Measurements from ENCODE around the gene TSPEAR.
A peak's percentile ranks its signal among the peaks of the same experiment; 100 is the strongest.
"Not testable (repeated sequence)": the region's sequence is repeated elsewhere in the genome, so short reads cannot be mapped to it uniquely, and the experiment has no call there.

Gene TSPEAR

DNA sequence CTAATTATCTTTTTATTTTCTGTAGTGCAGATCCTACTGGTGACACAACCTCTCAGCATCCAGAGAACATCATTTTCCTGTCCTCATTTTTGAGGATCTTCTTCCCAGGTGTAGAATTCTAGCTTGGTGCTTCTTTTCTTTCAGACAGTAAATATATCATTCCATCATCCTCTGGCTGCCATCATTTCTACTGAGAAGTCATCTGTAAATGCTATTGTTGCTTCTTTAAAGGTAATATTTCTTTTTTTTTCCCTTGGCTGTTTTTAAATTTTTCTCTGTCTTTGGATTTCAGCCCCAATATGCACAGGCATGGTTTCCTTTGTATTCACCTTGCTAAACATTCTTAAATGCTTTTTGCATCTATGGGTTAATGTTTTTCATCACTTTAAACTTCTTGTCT is 87.8 kb downstream of the TSPEAR start:
- no peak for DNase-seq

DNA sequence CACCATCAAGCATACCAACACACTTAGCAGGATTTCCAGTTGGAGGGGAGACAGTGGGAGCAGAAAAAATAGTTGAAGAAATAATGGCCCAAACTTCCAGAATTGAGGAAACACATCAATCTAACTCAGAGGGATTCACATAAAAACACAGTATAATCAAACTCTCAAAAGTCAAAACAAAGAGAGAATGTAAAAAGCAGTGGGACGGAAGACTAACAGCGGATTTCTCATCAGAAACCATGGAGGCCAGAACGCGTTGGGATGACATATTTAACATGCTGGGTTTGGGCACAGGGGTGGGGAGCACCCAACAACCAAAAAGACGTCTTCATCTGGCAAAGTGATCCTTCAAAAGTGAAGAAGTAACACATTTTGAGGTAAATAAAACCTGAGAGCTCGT is 91.5 kb downstream of the TSPEAR start:
- DNase-seq = no peak

DNA sequence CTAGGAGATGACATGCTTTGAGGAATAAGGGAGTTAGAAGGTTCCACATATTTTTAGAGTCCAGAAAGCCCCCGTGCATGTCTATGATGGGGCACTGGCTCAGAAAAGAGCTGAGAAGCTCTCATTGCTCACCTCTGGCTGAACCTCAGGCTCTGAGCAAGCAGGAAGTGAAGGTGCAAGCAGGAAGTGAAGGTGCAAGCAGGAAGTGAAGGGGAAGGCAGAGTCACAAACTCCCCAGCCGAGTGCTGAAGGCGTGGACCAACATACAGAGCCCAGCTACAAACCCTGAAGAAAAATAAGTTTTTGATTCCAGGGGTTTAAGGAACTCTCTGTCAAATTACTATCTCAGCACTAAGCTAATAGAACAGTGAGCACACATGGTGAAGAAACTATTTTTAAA is 92.5 kb downstream of the TSPEAR start:
- no peak for DNase-seq

DNA sequence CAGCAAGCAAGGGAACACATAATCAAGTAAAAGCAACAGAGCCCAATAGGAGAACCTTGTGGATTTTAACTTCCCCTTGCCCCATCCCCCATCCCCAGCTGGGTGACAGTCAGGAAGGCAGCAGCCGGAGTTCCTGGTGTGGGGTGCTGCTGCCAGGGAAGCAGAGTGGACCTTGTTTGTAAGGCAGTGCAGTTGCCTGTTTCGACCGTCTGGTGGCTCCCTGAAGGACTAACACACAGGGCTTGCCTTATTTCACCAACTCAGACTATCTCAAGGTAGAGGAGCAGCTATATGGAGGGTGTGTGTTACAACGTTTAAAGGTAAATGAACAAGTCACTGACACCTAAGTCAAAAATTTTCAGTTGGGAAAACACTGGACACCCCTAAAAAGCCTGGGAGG is 92.9 kb downstream of the TSPEAR start:
- peak; percentile 56 for DNase-seq

DNA sequence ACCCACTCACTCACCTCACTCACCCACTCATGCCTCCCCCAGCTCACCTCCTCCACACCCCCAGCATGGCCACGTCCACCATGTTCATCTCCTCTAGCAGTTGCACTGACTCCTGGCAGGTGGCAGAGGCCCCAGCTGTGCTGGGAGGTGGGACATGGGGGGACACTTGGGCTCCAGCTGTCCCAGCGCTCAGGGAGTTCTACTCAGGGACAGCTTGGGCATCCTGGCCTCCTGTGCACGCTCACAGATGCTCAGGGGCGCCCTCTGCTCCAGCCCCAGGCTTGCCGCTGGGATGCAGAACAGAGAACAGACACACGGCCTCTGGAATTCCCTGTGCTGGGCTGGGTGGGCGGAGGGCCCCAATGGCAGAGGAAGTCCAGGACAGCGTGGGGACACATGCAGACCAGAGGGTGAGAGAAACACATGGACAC is 94.3 kb downstream of the TSPEAR start:
- no peak for DNase-seq

DNA sequence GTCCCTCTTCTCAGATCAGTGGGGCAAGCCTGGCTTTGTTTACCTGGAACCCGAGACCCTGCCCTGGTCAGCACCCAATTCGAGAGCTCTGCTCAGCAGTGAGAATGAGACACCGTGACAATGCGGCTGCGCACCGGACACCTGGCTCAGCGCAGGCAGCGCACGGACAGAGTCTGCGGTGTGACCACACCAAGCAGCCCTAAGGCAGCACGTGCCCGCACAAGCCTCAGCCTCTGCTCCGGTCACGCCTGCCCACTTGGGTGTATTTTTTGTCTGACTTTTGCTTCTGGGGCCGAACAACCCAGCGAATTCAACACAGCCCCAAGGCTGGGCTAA is 94.8 kb downstream of the TSPEAR start:
- DNase-seq = no peak

DNA sequence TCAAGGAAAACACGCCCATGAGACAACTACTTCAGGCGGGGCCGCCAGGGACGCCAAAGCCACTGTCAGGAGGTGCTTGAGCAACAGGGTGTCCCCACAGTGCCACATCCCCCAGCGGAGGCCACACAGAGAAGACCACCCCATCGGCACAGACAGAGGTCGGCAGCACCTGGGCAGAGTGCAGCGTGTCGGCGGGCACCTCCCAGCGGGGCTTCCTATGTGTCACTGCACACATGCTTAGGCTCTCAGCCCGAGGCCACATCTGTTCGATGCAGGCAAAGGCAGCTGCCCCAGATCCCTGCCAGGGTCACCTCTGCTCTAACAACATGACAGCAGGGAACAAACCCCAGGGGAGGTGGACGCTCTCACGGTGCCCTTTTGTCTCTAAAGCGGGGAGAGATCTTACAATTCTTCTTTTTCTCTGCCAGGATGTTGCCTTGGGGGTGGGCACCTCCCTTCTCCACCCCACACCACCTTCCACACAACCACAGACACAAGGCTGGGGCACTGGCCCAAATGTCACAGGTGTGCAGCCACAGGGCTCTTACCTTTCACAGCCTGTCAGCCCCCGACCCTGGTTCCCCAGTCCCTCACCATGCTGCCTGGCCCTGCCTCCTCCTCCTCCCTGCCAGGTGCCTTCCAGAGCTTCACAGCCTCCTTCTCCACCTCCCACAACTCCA is 95.3 kb downstream of the TSPEAR start:
- no peak for DNase-seq

DNA sequence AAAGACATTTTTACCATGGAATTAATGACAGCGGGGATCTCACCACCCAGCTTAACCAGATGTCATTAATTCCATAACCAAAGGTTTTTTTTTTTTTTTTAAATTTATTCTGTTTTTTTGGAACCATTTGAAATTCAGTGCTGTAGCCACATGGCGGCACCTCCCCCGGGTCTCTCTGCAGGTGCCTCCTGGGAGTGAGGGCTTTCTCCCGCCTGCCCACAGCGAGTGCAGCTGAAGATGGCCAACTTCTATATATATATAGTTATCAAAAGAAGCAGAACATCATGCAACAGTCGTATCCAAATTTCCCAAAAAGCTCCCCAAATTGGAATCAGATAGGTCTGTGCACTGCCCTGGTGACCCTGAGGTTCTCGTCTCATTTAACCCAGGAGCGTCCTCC is 95.9 kb downstream of the TSPEAR start:
- DNase-seq = no peak

DNA sequence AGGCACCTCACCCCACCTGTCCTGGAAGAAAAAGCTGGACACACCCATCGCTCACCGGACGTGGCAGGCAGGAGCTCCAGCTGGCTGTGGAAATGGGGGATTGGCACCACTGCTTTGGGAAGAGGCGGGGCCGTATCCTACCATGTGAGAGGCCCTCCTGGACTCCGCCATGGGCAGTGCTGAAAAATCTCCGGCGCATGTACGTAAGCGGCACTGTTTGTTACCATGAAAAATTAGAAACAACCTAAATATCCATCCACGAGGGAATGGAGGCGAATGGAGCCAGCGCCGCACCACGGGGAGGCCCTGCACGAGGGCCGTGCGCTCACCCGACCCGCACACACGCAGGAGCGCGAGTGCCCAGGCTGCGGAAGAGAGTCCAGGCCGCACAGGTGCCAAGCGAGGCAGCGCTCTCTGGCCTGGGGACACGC is 96.4 kb downstream of the TSPEAR start:
- no peak for DNase-seq

DNA sequence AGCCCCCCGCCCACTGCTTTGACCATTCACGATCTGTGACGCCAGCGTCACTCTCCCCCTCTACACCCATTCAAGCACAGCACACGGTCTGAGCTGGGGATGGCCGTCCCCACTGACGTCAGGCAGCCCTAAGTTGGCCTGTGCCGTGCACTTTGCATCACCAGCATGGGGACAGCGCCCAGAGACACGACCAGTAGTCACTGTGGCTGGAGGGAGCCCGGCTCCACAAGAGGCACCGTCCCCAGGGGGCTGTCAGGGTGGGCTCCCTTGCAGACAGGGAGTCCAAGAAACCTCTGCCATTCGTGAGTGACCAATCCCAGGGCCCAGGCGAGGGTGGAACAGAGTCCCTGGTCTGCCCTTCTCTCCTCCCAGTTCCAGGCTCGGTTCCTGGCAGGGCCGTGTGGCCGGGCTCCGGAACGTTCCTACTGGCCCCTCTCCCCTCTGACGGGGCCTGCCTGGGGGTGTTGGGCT is 97.2 kb downstream of the TSPEAR start:
- no peak for DNase-seq

DNA sequence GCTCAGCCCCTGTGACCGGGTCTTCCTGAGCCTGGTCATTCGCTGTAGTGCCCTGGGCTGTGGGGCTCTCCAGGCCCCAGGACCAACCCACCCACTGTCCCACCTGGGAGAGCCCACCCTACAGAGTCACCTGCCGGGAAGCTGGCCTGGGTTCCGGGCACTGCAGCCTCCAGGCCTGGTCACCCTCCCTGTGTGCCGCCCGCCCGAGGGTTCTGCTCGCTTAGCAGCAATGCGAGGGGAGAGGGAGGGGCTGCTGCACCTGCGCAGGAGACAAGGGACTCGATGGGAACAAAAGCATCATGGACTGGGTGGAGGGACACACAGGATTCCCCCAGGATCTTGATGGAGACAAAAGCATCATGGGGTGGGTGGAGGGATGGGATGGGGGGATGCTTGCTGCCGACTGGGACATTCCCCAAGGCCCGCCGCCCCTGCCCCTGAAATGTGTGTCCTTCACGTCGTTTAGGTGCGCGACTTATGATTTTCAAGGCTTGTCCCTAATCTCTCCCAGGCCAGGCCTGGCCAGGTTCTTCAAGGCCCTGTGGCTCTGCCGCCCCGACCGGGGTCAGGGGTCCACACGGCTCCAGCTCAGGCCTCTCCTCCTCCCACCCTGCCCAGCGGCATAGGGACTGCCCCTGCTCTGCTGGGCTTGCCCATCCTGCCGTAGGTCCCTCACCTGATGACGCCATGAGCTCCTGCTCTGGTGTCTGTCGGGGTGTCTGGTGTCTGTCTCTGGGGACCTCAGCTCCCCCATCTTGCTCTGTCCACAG is 97.8 kb downstream of the TSPEAR start:
- no peak for DNase-seq

DNA sequence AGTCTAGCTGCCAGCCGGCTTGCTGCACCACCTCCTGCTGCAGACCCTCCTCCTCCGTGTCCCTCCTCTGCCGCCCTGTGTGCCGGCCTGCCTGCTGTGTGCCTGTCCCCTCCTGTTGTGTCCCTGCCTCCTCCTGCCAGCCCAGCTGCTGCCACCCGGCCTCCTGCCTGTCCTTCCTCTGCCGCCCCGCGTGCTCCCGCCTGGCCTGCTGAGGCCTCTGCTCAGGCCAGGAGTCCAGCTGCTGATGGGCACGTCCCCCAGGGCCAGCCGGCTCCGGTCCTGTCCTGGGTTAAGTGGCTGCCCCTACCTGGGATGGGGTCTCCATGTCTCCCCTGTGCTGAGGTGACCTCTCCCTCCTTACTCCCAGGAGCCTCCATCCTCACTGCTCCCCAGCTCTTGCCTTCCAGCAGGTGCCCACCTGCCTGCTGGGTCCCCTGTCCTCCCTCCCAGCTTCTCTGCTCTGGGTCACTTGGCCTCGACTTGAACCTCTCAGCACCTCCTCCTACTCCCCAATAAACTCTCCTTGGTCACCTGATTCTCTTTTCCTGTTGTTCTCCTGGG is 98.6 kb downstream of the TSPEAR start:
- no peak for DNase-seq

DNA sequence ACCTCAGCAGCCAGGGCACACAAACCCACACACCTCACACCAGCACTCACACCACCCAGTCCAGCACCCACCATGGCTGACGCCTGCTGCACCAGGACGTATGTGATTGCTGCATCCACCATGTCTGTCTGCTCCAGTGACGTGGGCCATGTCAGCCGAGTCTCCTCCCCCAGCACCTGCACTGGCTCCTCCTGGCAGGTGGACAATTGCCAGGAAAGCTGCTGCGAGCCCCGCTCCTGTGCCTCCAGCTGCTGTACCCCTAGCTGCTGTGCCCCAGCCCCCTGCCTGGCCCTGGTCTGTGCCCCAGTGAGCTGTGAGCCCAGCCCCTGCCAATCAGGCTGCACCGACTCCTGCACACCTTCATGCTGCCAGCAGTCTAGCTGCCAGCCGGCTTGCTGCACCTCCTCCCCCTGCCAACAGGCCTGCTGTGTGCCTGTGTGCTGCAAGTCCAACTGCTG is 99.3 kb downstream of the TSPEAR start, which contains the start of gene KRTAP10-8:
KRTAP10-8 (plus strand) TSS at position 51 of the 458 bp plus-strand sequence; CDS start at position 73, 22 bp downstream.
- no peak for DNase-seq

DNA sequence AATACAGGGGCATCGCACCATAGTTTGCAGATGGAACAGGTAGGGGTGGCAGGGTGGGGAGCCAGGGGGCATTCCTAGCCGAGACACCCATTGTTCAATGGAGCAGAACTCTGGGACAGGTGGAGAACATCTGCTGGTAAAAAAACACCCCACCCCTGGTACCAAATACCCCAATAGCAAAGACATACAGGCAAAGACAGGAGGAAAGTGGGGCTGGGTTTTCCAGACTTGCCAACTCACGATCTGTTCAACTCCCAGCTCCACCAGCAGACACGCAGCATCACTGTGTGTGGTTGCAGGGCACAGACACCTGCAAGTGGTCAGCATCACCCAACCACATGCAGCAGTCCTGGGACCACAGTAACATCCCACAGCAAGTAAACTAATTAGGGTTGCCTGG is 99.8 kb downstream of the TSPEAR start:
- no peak for DNase-seq

DNA sequence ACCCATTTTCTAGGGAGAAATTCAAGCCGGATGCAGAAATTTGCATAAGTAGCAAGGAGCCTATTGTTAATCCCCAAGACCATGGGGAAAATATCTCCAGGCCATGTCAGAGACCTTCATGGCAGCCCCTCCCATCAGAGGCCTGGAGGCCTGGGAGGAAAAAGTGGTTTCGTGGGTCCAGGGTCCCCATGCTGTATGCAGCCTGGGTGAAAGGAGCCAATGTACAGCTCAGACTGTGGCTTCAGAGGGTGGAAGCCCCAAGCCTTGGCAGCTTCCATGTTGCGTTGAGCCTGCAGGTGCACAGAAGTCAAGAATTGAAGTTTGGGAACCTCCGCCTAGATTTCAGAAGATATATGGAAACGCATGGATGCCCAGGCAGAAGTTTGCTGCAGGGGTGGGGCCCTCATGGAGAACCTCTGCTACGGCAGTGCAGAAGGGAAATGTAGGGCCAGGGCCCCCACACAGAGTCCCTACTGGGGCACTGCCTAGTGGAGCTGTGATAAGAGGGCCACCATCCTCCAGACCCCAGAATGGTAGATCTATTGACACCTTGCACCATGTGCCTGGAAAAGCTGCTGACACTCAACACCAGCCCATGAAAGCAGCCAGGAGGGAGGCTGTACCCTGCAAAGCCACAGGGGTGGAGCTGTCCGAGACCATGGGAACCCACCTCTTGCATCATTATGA is 101.1 kb downstream of the TSPEAR start:
- DNase-seq = not testable (repeated sequence)

DNA sequence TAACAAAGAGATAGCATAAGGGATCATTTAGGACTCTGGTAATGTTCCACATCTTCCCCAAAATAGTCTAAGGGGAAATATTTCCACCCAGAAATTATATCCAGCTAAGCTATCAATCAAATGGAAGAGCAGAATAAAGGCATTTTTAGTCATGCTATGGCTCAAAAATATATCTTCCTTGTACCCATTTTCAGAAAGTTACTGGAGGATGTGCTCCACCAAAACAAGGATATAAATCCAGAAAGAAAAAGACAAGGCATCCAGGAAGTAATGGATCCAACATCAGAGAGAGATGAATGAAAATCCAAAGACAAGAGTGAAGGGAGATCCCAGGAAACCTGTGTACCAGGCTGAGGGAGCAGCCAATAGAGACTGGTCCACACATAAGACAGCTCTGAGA is 102.2 kb downstream of the TSPEAR start:
- no peak for DNase-seq

DNA sequence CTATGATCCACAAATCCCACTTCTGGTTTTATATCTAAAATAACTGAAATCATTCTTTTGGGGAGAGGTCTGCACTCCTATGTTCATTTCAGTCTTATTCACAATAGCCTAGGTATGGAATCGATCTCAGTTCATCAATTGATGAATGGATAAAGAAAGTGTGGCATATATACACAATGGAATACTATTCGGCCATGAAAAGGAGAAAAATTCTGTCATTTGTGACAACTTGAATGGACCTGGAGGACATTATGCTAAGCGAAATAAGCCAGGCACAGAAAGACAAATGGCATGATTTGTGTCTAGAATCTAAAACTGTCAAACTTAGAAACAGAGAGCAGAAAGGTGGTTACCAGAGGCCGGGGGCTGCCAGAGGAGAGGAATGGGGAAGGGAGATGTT is 104.9 kb downstream of the TSPEAR start:
- DNase-seq = no peak

DNA sequence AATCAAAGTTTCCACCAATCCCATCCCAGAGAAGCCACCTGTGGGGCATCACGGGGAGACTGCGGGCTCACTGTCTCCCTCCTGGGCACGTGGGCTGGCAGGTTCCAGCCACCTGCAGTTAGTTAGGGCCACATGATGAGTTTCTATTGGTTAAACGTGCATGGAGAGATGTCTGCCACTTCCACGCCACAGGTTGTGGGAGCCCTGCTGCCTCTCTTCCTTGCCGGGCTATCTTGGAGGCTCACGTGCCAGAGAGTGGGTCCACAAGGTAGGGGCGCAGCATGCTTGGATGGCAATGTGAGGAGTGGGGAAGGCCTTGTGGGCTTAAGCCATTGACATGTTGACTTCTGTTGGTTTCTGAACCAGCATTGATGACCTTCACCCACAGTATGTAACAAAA is 107.5 kb downstream of the TSPEAR start:
- DNase-seq = no peak

DNA sequence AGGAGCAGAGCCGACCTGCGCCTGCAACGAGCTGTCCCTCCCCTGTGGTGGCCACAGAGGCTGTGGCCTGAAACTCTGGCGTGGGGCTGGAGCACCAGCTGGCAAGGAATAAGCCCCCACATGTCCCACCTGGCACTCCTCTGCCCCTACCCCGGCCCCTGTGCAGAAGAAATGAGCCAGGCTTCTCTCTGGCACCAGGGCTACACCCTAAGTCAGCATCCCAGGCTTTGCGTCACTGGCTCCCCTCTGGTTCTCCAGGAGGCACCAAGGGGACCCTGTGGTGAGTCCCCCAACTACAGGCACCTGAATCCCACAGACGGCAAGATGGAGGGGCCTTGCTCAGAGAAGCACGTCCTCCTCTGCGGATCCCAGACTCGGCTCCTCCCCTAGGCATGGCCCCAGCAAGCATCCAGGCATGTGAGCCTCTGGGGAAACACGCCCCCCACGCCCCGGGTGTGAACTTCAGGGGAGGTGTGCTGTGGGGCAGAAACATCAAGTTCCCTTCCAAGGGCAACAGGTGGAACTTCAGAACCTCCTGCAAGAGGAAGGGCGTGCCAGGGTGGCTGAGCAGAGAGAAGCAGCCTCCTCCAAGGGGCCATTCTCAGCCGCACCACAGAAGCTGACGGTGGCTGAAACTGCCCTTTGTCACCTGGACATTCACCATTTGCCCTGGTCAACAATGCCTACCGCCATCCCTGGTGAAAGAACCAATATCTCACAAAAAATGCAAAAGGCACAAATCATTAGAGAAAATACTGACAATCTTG is 108.1 kb downstream of the TSPEAR start:
- no peak for DNase-seq

DNA sequence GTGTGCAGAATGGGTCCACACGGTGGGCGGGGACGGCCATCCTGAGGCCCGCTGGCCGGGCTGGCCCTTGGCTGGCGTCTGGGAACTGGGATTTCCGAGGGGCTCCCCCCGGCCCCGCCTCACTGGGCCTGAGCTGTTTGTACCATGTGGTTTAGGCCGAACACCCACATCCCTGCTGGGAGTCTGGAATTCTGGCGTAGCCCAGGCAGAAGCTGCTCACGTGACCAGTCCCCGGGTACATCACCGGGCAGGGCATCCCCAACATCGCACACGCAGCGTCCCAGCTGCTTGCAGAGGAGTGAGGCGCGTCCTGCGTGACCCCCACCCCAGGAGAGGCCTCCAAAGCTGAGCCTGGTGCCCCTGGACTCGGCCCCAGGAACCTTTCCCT is 108.9 kb downstream of the TSPEAR start:
- no peak for DNase-seq

DNA sequence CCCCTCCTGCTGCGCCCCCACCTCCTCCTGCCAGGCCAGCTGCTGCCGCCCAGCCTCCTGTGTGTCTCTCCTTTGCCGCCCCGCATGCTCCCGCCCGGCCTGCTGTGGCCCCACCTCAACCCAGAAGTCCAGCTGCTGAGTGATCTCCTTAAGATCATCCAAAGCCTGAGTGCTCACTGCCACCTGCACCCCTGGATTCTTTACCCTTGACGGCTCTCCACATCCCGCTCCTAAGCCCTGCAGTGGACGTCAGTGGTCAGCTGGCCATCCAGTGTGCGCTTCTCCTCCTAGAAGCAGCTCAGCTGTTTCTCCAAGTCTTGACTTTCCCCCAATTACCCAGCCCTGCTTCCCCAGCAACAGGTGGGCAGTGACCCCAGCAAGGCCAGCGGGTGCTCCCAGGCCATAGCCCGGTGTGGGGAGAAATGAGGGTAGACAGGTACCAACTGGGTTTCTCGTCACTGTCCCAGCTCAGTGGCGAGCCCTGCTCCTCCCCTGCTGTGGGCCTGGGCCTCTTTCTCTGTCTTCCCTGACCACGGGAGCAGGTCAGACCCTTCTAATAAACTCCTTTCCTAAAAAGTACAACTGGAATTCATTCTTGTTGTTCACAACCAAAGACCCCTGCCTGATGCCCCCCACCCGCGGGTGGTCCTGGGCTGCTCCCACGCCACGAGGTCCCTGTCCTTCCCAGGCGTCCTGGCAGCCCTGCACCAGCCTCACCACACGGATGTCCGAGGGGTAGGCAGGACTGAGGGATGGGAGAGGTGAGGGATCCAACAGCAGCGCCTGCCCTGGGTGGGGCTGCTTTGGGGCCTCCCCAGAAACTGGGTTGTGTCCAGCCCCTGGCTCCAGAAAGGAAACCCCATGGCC is 109.5 kb downstream of the TSPEAR start:
- no peak for DNase-seq

DNA sequence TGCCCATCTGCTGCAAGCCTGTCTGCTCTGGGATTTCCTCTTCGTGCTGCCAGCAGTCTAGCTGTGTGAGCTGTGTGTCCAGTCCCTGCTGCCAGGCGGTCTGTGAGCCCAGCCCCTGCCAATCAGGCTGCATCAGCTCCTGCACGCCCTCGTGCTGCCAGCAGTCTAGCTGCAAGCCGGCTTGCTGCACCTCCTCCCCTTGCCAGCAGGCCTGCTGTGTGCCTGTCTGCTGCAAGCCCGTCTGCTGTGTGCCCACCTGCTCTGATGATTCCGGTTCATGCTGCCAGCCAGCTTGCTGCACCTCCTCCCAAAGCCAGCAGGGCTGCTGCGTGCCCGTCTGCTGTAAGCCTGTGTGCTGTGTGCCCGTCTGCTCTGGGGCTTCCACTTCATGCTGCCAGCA is 110.3 kb downstream of the TSPEAR start:
- not testable (repeated sequence) for DNase-seq
